Omental fat pad (tissue), 4 donors: ENCODE measurements around the gene BROX. TPM values are rescaled to one million over a fixed set of nuclear protein-coding genes. Genes with fewer than 3 reads are reported as not detected.
"Not testable (repeated sequence)": the region's sequence is repeated elsewhere in the genome, so short reads cannot be mapped to it uniquely, and the experiment has no call there.

Experiments
- ATAC-seq: fragments of 150-250 bp; one replicate; pipeline ENCODE4 v1.9.1; 2016; ENCODE audit warnings: mild to moderate bottlenecking, moderate library complexity; ENCODE audit not compliant: low FRiP score
- DNase-seq: peaks from one replicate; pipeline ENCODE4 v3.0.0-alpha.2; 2019; ENCODE audit warnings: low spot score
- total RNA-seq, 4 donors: library from RNA; depleted of rRNA; stranded (reverse); fragments of >200 nt; gene quantifications; one replicate each; pipeline ENCODE4 v1.1.0, GENCODE V29; 2016
- TF ChIP-seq, protein P1 (sequence below), 3 donors: fragments of 450-650 bp; IDR thresholded peaks; one replicate each; pipeline ENCODE4 v1.5.1; 2016 to 2017; ENCODE audit warnings: antibody characterized with exemption in 3 of 3, mild to moderate bottlenecking in 3 of 3, moderate library complexity in 2 of 3

Gene BROX, protein sequence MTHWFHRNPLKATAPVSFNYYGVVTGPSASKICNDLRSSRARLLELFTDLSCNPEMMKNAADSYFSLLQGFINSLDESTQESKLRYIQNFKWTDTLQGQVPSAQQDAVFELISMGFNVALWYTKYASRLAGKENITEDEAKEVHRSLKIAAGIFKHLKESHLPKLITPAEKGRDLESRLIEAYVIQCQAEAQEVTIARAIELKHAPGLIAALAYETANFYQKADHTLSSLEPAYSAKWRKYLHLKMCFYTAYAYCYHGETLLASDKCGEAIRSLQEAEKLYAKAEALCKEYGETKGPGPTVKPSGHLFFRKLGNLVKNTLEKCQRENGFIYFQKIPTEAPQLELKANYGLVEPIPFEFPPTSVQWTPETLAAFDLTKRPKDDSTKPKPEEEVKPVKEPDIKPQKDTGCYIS
- 10 to 100 TPM; 23.9 to 53.3 (median 39.8) TPM for total RNA-seq

- TF ChIP-seq, protein P1, sequence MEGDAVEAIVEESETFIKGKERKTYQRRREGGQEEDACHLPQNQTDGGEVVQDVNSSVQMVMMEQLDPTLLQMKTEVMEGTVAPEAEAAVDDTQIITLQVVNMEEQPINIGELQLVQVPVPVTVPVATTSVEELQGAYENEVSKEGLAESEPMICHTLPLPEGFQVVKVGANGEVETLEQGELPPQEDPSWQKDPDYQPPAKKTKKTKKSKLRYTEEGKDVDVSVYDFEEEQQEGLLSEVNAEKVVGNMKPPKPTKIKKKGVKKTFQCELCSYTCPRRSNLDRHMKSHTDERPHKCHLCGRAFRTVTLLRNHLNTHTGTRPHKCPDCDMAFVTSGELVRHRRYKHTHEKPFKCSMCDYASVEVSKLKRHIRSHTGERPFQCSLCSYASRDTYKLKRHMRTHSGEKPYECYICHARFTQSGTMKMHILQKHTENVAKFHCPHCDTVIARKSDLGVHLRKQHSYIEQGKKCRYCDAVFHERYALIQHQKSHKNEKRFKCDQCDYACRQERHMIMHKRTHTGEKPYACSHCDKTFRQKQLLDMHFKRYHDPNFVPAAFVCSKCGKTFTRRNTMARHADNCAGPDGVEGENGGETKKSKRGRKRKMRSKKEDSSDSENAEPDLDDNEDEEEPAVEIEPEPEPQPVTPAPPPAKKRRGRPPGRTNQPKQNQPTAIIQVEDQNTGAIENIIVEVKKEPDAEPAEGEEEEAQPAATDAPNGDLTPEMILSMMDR (IDR thresholded peaks at IDR 0.05), result no peak
- ATAC-seq (peak; percentile 87), DNase-seq (peak; percentile 88)
These were observed at the start of gene BROX, which contains the start of gene AIDA for GRCh38 chr1:222712253-222713090. TSS of gene BROX (plus strand) at chr1:222712564. CDS start at chr1:222715700, 3,136 bp downstream. TSS of gene AIDA (minus strand) at chr1:222712491. CDS start at chr1:222712317, 174 bp downstream.

GRCh38 chr1:222663431-222663934 is 48.9 kb upstream of the BROX start:
- ATAC-seq (no peak), DNase-seq (no peak)
- TF ChIP-seq, protein P1 (IDR thresholded peaks at IDR 0.05), result no peak

GRCh38 chr1:222665964-222666363 is 46.4 kb upstream of the BROX start:
- TF ChIP-seq, protein P1 (IDR thresholded peaks at IDR 0.05), result no peak
- no peak for ATAC-seq
- no peak for DNase-seq

- ATAC-seq, DNase-seq: not testable (repeated sequence)
These were observed 44.2 kb upstream of the BROX start for GRCh38 chr1:222668184-222668583.

DNA sequence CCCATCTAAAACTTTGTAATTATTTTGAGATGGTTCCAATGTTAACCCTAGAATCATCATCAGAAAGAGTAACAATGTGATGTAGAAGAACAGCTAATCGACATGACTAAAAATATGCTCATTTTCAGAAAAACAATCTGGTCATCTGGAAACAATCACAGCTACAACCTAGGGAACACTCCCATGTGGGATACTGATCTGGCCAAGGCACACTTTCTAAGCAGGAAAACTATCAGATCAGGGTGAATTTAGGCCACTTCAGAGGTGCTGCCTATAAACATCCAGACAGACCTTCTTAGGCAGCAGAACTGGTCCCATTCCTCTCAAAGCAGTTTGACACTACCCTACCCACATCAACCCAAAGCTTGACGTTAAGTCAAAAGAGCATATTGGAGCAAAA is 43.3 kb upstream of the BROX start:
- ATAC-seq, DNase-seq: not testable (repeated sequence)

GRCh38 chr1:222670110-222670509 is 42.3 kb upstream of the BROX start:
- TF ChIP-seq, protein P1 (IDR thresholded peaks at IDR 0.05), result no peak
- DNase-seq (no peak), ATAC-seq (no peak)

DNA sequence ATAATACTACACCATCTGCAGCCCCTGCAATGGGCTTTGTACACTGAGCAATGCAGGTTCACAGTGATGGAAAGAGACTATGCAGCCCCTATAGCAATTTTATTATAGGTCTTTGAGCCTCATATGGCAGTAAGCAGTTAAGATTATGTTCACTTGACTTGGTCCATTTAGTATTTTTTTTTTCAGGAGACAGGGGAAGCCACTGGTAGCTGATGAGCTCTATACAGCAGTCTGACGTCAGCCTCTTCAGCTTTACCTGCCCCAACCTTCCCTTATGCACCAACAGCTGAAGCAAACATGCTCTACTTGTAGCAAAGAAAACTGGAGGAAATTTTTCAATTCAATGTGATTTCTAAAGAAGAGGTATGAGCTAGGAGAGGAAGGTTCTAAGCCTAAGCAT is 32.3 kb upstream of the BROX start:
- no peak for ATAC-seq
- TF ChIP-seq, protein P1 (IDR thresholded peaks at IDR 0.05), result no peak

More for the DNA sequence above, 32.3 kb upstream of the BROX start:
- no peak for DNase-seq
